H1 (cell line): Measurements from ENCODE around the gene WNK2. TPM values are rescaled to one million over a fixed set of nuclear protein-coding genes. Genes with fewer than 3 reads are reported as not detected.

Source experiments
- CTCF ChIA-PET: fragments of 300-600 bp; sonication (Branson Sonifier 250); formaldehyde crosslinking; loops from one replicate; lab custom pipeline; 2021; ENCODE audit not compliant: partially characterized antibody; lab: Charles Lee
- POLR2A ChIA-PET: fragments of 300-600 bp; sonication (Branson Sonifier 250); formaldehyde crosslinking; loops from one replicate; lab custom pipeline; 2021; ENCODE audit warnings: inconsistent platforms; ENCODE audit not compliant: partially characterized antibody; lab: Charles Lee
- DNase-seq, 2 experiments: peaks; one replicate each; pipeline versions ENCODE4 v3.0.0 to v3.0.0-alpha.2; 2010 to 2022; ENCODE audit warnings: low spot score in 2 of 2, low read depth in 1 of 2, mixed read lengths in 1 of 2
- FAIRE-seq: peaks from 2 replicates; lab custom pipeline; 2011; peaks lifted over from hg19 to GRCh38; lab: Jason Lieb, UNC
- H2AFZ ChIP-seq: 2 replicates; pipeline ENCODE4 v1.8.1; 2012; ENCODE audit warnings: low read length, inconsistent platforms
- H2AK5ac ChIP-seq: 2 replicates; pipeline ENCODE4 v1.6.1; 2013; ENCODE audit warnings: low read depth, low read length
- H2BK120ac ChIP-seq: replicated peaks from 2 replicates; pipeline ENCODE3; 2013; ENCODE audit warnings: low read depth, low read length, inconsistent platforms
- H2BK12ac ChIP-seq: 2 replicates; pipeline ENCODE4 v1.6.1; 2013; ENCODE audit warnings: low read depth, low read length
- H2BK15ac ChIP-seq: 2 replicates; pipeline ENCODE4 v1.6.1; 2013; ENCODE audit warnings: low read length
- H2BK20ac ChIP-seq: 2 replicates; pipeline ENCODE4 v1.6.1; 2013; ENCODE audit warnings: low read length
- H2BK5ac ChIP-seq: 2 replicates; pipeline ENCODE4 v1.6.1; 2013; ENCODE audit warnings: low read depth, low read length
- H3K14ac ChIP-seq: 2 replicates; pipeline ENCODE4 v1.6.1; 2013; ENCODE audit warnings: inconsistent platforms; ENCODE audit not compliant: insufficient read length
- H3K18ac ChIP-seq: 2 replicates; pipeline ENCODE4 v1.6.1; 2013; ENCODE audit warnings: low read length; ENCODE audit errors: extremely low read depth
- H3K23ac ChIP-seq: 2 replicates; pipeline ENCODE4 v1.6.1; 2013; ENCODE audit warnings: inconsistent platforms; ENCODE audit not compliant: insufficient read length
- H3K23me2 ChIP-seq: 2 replicates; pipeline ENCODE4 v1.6.1; 2013; ENCODE audit warnings: low read depth, low read length
- H3K27ac ChIP-seq: 2 replicates; pipeline ENCODE4 v1.6.1; 2011; ENCODE audit warnings: low read depth, low read length, inconsistent platforms
- H3K27me3 ChIP-seq, 4 experiments: replicated peaks in 1 of 4; 1 replicate in 1 of 4; 2 replicates in 3 of 4; pipeline versions ENCODE4 v1.6.1 to v1.8.1; 2011 to 2013; ENCODE audit warnings: low read length in 3 of 4, mild to moderate bottlenecking in 3 of 4, inconsistent platforms in 2 of 4, mixed read lengths in 2 of 4, moderate library complexity in 1 of 4; ENCODE audit not compliant: control insufficient read depth in 3 of 4, insufficient read depth in 3 of 4; ENCODE audit errors: extremely low read depth in 1 of 4
- H3K36me3 ChIP-seq, 4 experiments: 2 replicates each; pipeline versions ENCODE4 v1.6.1 to v1.8.1; 2011 to 2013; ENCODE audit warnings: mild to moderate bottlenecking in 4 of 4, low read length in 3 of 4, moderate library complexity in 2 of 4, control low read depth in 1 of 4, inconsistent platforms in 1 of 4; ENCODE audit not compliant: insufficient read depth in 4 of 4, control insufficient read depth in 2 of 4
- H3K4ac ChIP-seq: replicated peaks from 2 replicates; pipeline ENCODE3; 2013; ENCODE audit warnings: low read length, low read depth, mixed read lengths, inconsistent platforms; ENCODE audit not compliant: insufficient read length
- H3K4me1 ChIP-seq, 4 experiments: replicated peaks in 1 of 4; 1 replicate in 1 of 4; 2 replicates in 3 of 4; pipeline versions ENCODE4 v1.6.1 to v1.8.1; 2011 to 2013; ENCODE audit warnings: low read length in 3 of 4, inconsistent platforms in 2 of 4, mixed read lengths in 1 of 4; ENCODE audit not compliant: insufficient read depth in 4 of 4, control insufficient read depth in 3 of 4
- H3K4me2 ChIP-seq, 2 experiments: 2 replicates each; pipeline versions ENCODE4 v1.6.1 to v1.8.1; 2011 to 2013; ENCODE audit warnings: low read depth in 2 of 2, low read length in 2 of 2, control low read depth in 1 of 2, inconsistent platforms in 1 of 2, mild to moderate bottlenecking in 1 of 2; ENCODE audit not compliant: insufficient read depth in 1 of 2
- H3K4me3 ChIP-seq, 4 experiments: fragments of 200-600, 300-600 bp in 1 of 4; sonication (generic), shearing (Covaris generic), sonication (Bioruptor Twin) in 1 of 4; 2 replicates each; pipeline versions ENCODE4 v1.5.1 to v1.8.1; 2011 to 2016; ENCODE audit warnings: low read length in 4 of 4, low read depth in 3 of 4, control low read depth in 2 of 4, inconsistent platforms in 2 of 4, mild to moderate bottlenecking in 2 of 4, mixed read lengths in 1 of 4, moderate library complexity in 1 of 4; ENCODE audit not compliant: insufficient read depth in 2 of 4; ENCODE audit errors: extremely low read depth in 1 of 4
- H3K56ac ChIP-seq: replicated peaks from 2 replicates; pipeline ENCODE3; 2013; ENCODE audit warnings: low read depth, mild to moderate bottlenecking, mixed read lengths, low read length, inconsistent platforms; ENCODE audit not compliant: insufficient read length
- H3K79me1 ChIP-seq: 2 replicates; pipeline ENCODE4 v1.6.1; 2013; ENCODE audit warnings: low read depth, low read length, control low read depth
- H3K79me2 ChIP-seq, 2 experiments: 2 replicates each; pipeline versions ENCODE4 v1.6.1 to v1.8.1; 2012 to 2013; ENCODE audit warnings: low read length in 2 of 2, mild to moderate bottlenecking in 2 of 2, inconsistent platforms in 1 of 2; ENCODE audit not compliant: insufficient read depth in 2 of 2, control insufficient read depth in 1 of 2
- H3K9ac ChIP-seq, 4 experiments: replicated peaks in 1 of 4; 1 replicate in 1 of 4; 2 replicates in 3 of 4; pipeline versions ENCODE4 v1.6.1 to v1.8.1; 2011 to 2013; ENCODE audit warnings: low read depth in 3 of 4, low read length in 3 of 4, control low read depth in 2 of 4, mild to moderate bottlenecking in 2 of 4, moderate library complexity in 2 of 4, inconsistent platforms in 1 of 4; ENCODE audit errors: extremely low read depth in 1 of 4
- H3K9me3 ChIP-seq, 2 experiments: 2 replicates each; pipeline versions ENCODE4 v1.6.1 to v1.8.1; 2012 to 2013; ENCODE audit warnings: mild to moderate bottlenecking in 2 of 2, moderate library complexity in 2 of 2, control low read depth in 1 of 2, inconsistent platforms in 1 of 2, low read depth in 1 of 2, low read length in 1 of 2, mixed read lengths in 1 of 2; ENCODE audit not compliant: insufficient read depth in 2 of 2
- H4K20me1 ChIP-seq, 2 experiments: replicated peaks in 1 of 2; 2 replicates each; pipeline versions ENCODE3 to v1.8.1; 2011 to 2013; ENCODE audit warnings: inconsistent platforms in 2 of 2, low read length in 2 of 2, mild to moderate bottlenecking in 1 of 2; ENCODE audit not compliant: insufficient read depth in 2 of 2, control insufficient read depth in 1 of 2
- H4K5ac ChIP-seq: 2 replicates; pipeline ENCODE4 v1.6.1; 2013; ENCODE audit warnings: low read length, low read depth, mixed read lengths, inconsistent platforms; ENCODE audit not compliant: insufficient read length
- H4K8ac ChIP-seq: 2 replicates; pipeline ENCODE4 v1.8.0; 2013; ENCODE audit warnings: mild to moderate bottlenecking, moderate library complexity, low read length, inconsistent platforms; ENCODE audit not compliant: insufficient read depth; ENCODE audit errors: extremely low read depth
- H4K91ac ChIP-seq: replicated peaks from 2 replicates; pipeline ENCODE3; 2013; ENCODE audit warnings: low read length, mixed read lengths, inconsistent platforms; ENCODE audit not compliant: insufficient read length
- ATF2 ChIP-seq: IDR thresholded peaks from 2 replicates; pipeline ENCODE4 v1.6.1; 2012; ENCODE audit warnings: low read length, inconsistent platforms
- CHD1 ChIP-seq: IDR thresholded peaks from 2 replicates; pipeline ENCODE4 v1.6.1; 2012; ENCODE audit warnings: low read depth, low read length, improper control_type of control experiment
- CHD2 ChIP-seq: IDR thresholded peaks from 2 replicates; pipeline ENCODE4 v1.6.1; 2012; ENCODE audit warnings: low read length, improper control_type of control experiment
- EZH2 ChIP-seq: fragments of 200-600 bp; sonication (generic); IDR thresholded peaks from 2 replicates; pipeline ENCODE4 v1.7.1; 2012; ENCODE audit warnings: low read depth, mild to moderate bottlenecking, moderate library complexity, low read length, inconsistent platforms; ENCODE audit not compliant: severe bottlenecking
- JUN ChIP-seq: IDR thresholded peaks from 2 replicates; pipeline ENCODE4 v1.6.1; 2011; ENCODE audit warnings: low read depth, mild to moderate bottlenecking, improper control_type of control experiment, low read length
- POU5F1 ChIP-seq: IDR thresholded peaks from 2 replicates; pipeline ENCODE4 v1.6.1; 2011; ENCODE audit warnings: low read depth, mild to moderate bottlenecking, low read length, moderate library complexity
- SIRT6 ChIP-seq: IDR thresholded peaks from one replicate; pipeline ENCODE4 v1.7.1; 2012; ENCODE audit warnings: low read length, inconsistent platforms
- SUZ12 ChIP-seq: fragments of 200-600 bp; sonication (generic); IDR thresholded peaks from 2 replicates; pipeline ENCODE4 v1.6.1; 2012; ENCODE audit warnings: mild to moderate bottlenecking, inconsistent platforms, low read length, moderate library complexity, mixed read lengths
- TEAD4 ChIP-seq: IDR thresholded peaks from 2 replicates; pipeline ENCODE4 v1.6.1; 2012; ENCODE audit warnings: low read depth, low read length, inconsistent platforms, mixed read lengths
- WGBS, 2 experiments: shearing (Covaris generic) in 1 of 2; methylation state at CpG; one replicate each; pipeline versions ENCODE4 v1.1.6 to v1.1.7; 2013 to 2015; ENCODE audit warnings: low lambda C conversion rate in 2 of 2, mixed read lengths in 2 of 2, inconsistent platforms in 1 of 2, low coverage in 1 of 2, missing lambda C conversion rate in 1 of 2; ENCODE audit not compliant: insufficient replicate concordance in 2 of 2, insufficient coverage in 1 of 2, insufficient read length in 1 of 2; ENCODE audit errors: extremely low coverage in 1 of 2, missing lambda C conversion rate in 1 of 2; 5-methylcytosine and 5-hydroxymethylcytosine counted together
- polyA plus RNA-seq, 7 experiments: library from polyadenylated mRNA; depleted of rRNA in 3 of 7; stranded (reverse) in 5 of 7; unstranded in 2 of 7; fragments of >200 nt in 5 of 7; fragments of 200-250 nt in 2 of 7; gene quantifications; 1 replicate in 5 of 7; 2 replicates in 1 of 7; 4 replicates in 1 of 7; pipeline versions ENCODE4 v1.2.1 to v1.2.3, GENCODE V29; 2011 to 2013; ENCODE audit warnings: missing spikeins in 2 of 7, mixed read lengths in 2 of 7
- total RNA-seq: library from RNA; stranded (reverse); fragmentation: NEBNext Ultra II Directional; extraction: Animal tissue kit (Norgen Biotek cat#: 25700); gene quantifications from 2 replicates; pipeline ENCODE4 v1.2.1, GENCODE V29; 2021
- TF ChIP-seq, protein P1 (sequence below): IDR thresholded peaks from 2 replicates; pipeline ENCODE4 v1.6.1; 2012; ENCODE audit warnings: inconsistent platforms

Gene WNK2
- total and polyA plus RNA-seq, 2 of the 8 experiments (the other 6 are each of a cell fraction or from before 2014, with no cell fraction given) = 12.0 to 87.2 TPM

GRCh38 chr9:93234600-93234999, 50.7 kb downstream of the WNK2 start:
- POLR2A ChIA-PET = no interaction called here
- Histone ChIP-seq H3K56ac (no peak overlapping the region), H4K20me1 (peaks cover 2 to 11% of the 10 kb centered on the region in 2 experiments), H3K79me2 (no peaks in the 10 kb centered on the region), H2AK5ac (no peak overlapping the region), H3K4me2 (no peak overlapping the region), H3K27ac (no peak overlapping the region), H2BK5ac (no peak overlapping the region), H3K23ac (no peak overlapping the region), H3K27me3 (no peaks in the 10 kb centered on the region), H3K23me2 (no peaks in the 10 kb centered on the region), H3K18ac (no peak overlapping the region), H3K9me3 (no peaks in the 10 kb centered on the region), H2BK15ac (no peak overlapping the region), H2BK12ac (no peak overlapping the region), H3K79me1 (no peaks in the 10 kb centered on the region; the same call in 1 of the 2 replicates), H4K8ac (no peak overlapping the region), H3K4me3 (no peak overlapping the region), H2AFZ (no peak overlapping the region), H2BK120ac (no peak overlapping the region), H4K91ac (no peak overlapping the region), H2BK20ac (no peak overlapping the region), H3K14ac (no peak overlapping the region), H3K36me3 (peaks cover 0 to 3% (median 2%) of the 10 kb centered on the region in 4 experiments; a peak in 3 of 8 replicates), H3K4me1 (peaks cover 0 to 3% (median 0%) of the 10 kb centered on the region in 4 experiments; a peak in 1 of 7 replicates), H4K5ac (no peak overlapping the region), H3K4ac (no peak overlapping the region), H3K9ac (no peak overlapping the region)
- TF ChIP-seq TEAD4 (no peak), CHD1 (no peak), ATF2 (no peak), JUN (no peak), POU5F1 (no peak), SIRT6 (no peak), CHD2 (no peak), SUZ12 (no peak), EZH2 (no peak)
- TF ChIP-seq, protein P1, sequence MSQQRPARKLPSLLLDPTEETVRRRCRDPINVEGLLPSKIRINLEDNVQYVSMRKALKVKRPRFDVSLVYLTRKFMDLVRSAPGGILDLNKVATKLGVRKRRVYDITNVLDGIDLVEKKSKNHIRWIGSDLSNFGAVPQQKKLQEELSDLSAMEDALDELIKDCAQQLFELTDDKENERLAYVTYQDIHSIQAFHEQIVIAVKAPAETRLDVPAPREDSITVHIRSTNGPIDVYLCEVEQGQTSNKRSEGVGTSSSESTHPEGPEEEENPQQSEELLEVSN = no peak
- CTCF ChIA-PET = interaction anchor here (1.0 to 1.3 kb wide), 2 partner anchors 9 to 16 kb away, joined by 3 to 4 read pairs; no protein-coding TSS in a partner anchor
- FAIRE-seq (no peak), DNase-seq (no peak)
- WGBS, 2 experiments = 94% methylated on average over 15 of the region's 15 CpGs; no CpG with 5 or more reads in 1 of the 2 experiments
